ENCODE measurements around the gene BABAM2. TPM values are rescaled to one million over a fixed set of nuclear protein-coding genes. Genes with fewer than 3 reads are reported as not detected.

BABAM2 gene
- total and polyA plus RNA-seq, 4 donors, result 28.1 to 40.4 (median 37.0) TPM

- DNase-seq (ENCODE audit: low read depth in 4 of 6, low spot score in 6 of 6), result no peak
- 94% methylated on average over 2 of the region's 4 CpGs for WGBS (ENCODE audit: insufficient coverage)
- H3K27me3 ChIP-seq (ENCODE audit: control insufficient read depth, insufficient read depth, low read length), result no peaks in the 10 kb centered on the region
Observed at GRCh38 chr2:28188436-28188835, 297.9 kb downstream of the BABAM2 start.

GRCh38 chr2:28193630-28194403, 303.3 kb downstream of the BABAM2 start:
- DNase-seq (ENCODE audit: low read depth in 4 of 6, low spot score in 6 of 6), result no peak
- WGBS (ENCODE audit: insufficient coverage), result 79% methylated on average over 7 of the region's 10 CpGs
- no peaks in the 10 kb centered on the region for H3K36me3 ChIP-seq (ENCODE audit: control insufficient read depth, insufficient read depth, low read length)
- H3K9me3 ChIP-seq (ENCODE audit: control insufficient read depth, insufficient read depth, low read length), result no peaks in the 10 kb centered on the region
- no peak overlapping the region for H3K27ac ChIP-seq (ENCODE audit: low read depth, low read length)
- H3K4me3 ChIP-seq (ENCODE audit: low read depth, low read length), result no peak overlapping the region
- no peaks in the 10 kb centered on the region for H3K4me1 ChIP-seq (ENCODE audit: control insufficient read depth, insufficient read depth, low read length)
- H3K27me3 ChIP-seq (ENCODE audit: control insufficient read depth, insufficient read depth, low read length), result no peaks in the 10 kb centered on the region

More at GRCh38 chr2:28188436-28188835, 297.9 kb downstream of the BABAM2 start:
- H3K9me3 ChIP-seq (ENCODE audit: control insufficient read depth, insufficient read depth, low read length), result no peaks in the 10 kb centered on the region
- no peak overlapping the region for H3K4me3 ChIP-seq (ENCODE audit: low read depth, low read length)
- no peak overlapping the region for H3K27ac ChIP-seq (ENCODE audit: low read depth, low read length)
- H3K36me3 ChIP-seq (ENCODE audit: control insufficient read depth, insufficient read depth, low read length), result no peaks in the 10 kb centered on the region
- H3K4me1 ChIP-seq (ENCODE audit: control insufficient read depth, insufficient read depth, low read length), result no peaks in the 10 kb centered on the region

GRCh38 chr2:28199995-28200679, 309.6 kb downstream of the BABAM2 start:
- Histone ChIP-seq H3K36me3 (ENCODE audit: control insufficient read depth, insufficient read depth, low read length) (no peaks in the 10 kb centered on the region), H3K4me3 (ENCODE audit: low read depth, low read length) (no peak overlapping the region), H3K9me3 (ENCODE audit: control insufficient read depth, insufficient read depth, low read length) (no peaks in the 10 kb centered on the region), H3K27ac (ENCODE audit: low read depth, low read length) (no peak overlapping the region), H3K27me3 (ENCODE audit: control insufficient read depth, insufficient read depth, low read length) (no peaks in the 10 kb centered on the region), H3K4me1 (ENCODE audit: control insufficient read depth, insufficient read depth, low read length) (no peaks in the 10 kb centered on the region)
- peak in 1 of 6 donors; percentile 76 for DNase-seq (ENCODE audit: low read depth in 4 of 6, low spot score in 6 of 6)
- WGBS (ENCODE audit: insufficient coverage), result no CpG with 5 or more reads among the region's 2 CpGs

DNA sequence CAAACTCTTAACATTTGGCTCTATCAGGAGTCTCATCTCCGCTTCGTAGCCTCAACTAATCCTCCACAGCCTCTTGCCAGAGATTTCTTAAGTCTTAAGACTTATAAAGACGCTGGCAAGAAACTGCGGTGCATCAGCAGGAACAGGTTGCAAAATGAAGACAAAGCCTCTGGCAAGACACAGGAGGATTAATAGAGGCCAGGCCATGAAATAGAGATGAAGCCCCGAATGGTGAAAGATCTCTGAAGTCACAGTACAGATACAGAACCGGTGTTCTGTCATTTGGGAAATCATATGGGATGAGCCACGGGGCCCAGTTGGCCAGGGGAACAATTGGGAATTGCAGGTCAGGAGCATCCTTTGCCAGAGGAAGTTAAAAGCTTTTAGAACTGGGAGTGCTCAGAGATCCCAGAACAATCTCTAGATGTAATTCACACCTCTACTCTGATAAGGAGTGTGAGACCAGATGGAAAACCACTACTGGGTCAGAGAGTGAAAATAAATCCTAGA, 311.2 kb downstream of the BABAM2 start:
- Histone ChIP-seq H3K4me1 (ENCODE audit: control insufficient read depth, insufficient read depth, low read length) (peaks cover 3% of the 10 kb centered on the region), H3K27me3 (ENCODE audit: control insufficient read depth, insufficient read depth, low read length) (no peaks in the 10 kb centered on the region), H3K4me3 (ENCODE audit: low read depth, low read length) (no peak overlapping the region), H3K9me3 (ENCODE audit: control insufficient read depth, insufficient read depth, low read length) (no peaks in the 10 kb centered on the region), H3K36me3 (ENCODE audit: control insufficient read depth, insufficient read depth, low read length) (no peaks in the 10 kb centered on the region), H3K27ac (ENCODE audit: low read depth, low read length) (no peak overlapping the region)
- 70% methylated on average over 4 of the region's 7 CpGs for WGBS (ENCODE audit: insufficient coverage)
- no peak for DNase-seq (ENCODE audit: low read depth in 4 of 6, low spot score in 6 of 6)

DNA sequence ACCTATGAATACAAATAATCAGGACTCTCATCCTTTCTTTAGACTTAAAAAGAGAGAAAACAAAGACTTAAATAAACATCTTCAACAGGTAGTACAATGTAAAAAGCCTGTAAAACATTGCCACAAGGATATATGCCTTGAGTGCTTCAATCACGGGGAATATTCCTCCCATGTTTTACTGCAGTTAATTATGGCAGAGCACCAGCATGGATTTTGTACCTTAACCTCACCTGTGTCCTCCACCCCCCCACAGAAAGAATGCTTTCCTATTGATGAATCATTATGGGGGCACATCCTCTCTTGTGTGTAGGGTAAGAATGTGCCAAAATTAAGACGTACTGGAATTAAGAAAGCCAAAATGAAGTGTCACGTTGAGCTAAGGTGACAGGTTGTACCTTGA, 312.2 kb downstream of the BABAM2 start:
- Histone ChIP-seq H3K27me3 (ENCODE audit: control insufficient read depth, insufficient read depth, low read length) (no peaks in the 10 kb centered on the region), H3K36me3 (ENCODE audit: control insufficient read depth, insufficient read depth, low read length) (no peaks in the 10 kb centered on the region), H3K27ac (ENCODE audit: low read depth, low read length) (no peak overlapping the region), H3K4me1 (ENCODE audit: control insufficient read depth, insufficient read depth, low read length) (peaks cover 3% of the 10 kb centered on the region), H3K4me3 (ENCODE audit: low read depth, low read length) (no peak overlapping the region), H3K9me3 (ENCODE audit: control insufficient read depth, insufficient read depth, low read length) (no peaks in the 10 kb centered on the region)
- WGBS (ENCODE audit: insufficient coverage), result no CpG with 5 or more reads among the region's 3 CpGs
- DNase-seq (ENCODE audit: low read depth in 4 of 6, low spot score in 6 of 6), result no peak

- Histone ChIP-seq H3K4me1 (ENCODE audit: control insufficient read depth, insufficient read depth, low read length) (peaks cover 3% of the 10 kb centered on the region), H3K4me3 (ENCODE audit: low read depth, low read length) (no peak overlapping the region), H3K27me3 (ENCODE audit: control insufficient read depth, insufficient read depth, low read length) (no peaks in the 10 kb centered on the region), H3K27ac (ENCODE audit: low read depth, low read length) (no peak overlapping the region), H3K9me3 (ENCODE audit: control insufficient read depth, insufficient read depth, low read length) (no peaks in the 10 kb centered on the region), H3K36me3 (ENCODE audit: control insufficient read depth, insufficient read depth, low read length) (no peaks in the 10 kb centered on the region)
- 50% methylated on average over 2 of the region's 3 CpGs for WGBS (ENCODE audit: insufficient coverage)
- DNase-seq (ENCODE audit: low read depth in 4 of 6, low spot score in 6 of 6), result peak in 2 of 6 donors; percentile 22 to 42
Observed at GRCh38 chr2:28206762-28207161, 316.2 kb downstream of the BABAM2 start.

- Histone ChIP-seq H3K27ac (ENCODE audit: low read depth, low read length) (no peak overlapping the region), H3K9me3 (ENCODE audit: control insufficient read depth, insufficient read depth, low read length) (no peaks in the 10 kb centered on the region), H3K4me3 (ENCODE audit: low read depth, low read length) (no peak overlapping the region), H3K27me3 (ENCODE audit: control insufficient read depth, insufficient read depth, low read length) (no peaks in the 10 kb centered on the region), H3K4me1 (ENCODE audit: control insufficient read depth, insufficient read depth, low read length) (peaks cover 3% of the 10 kb centered on the region), H3K36me3 (ENCODE audit: control insufficient read depth, insufficient read depth, low read length) (no peaks in the 10 kb centered on the region)
- WGBS (ENCODE audit: insufficient coverage), result no CpG with 5 or more reads among the region's 3 CpGs
- DNase-seq (ENCODE audit: low read depth in 4 of 6, low spot score in 6 of 6), result no peak
Observed at GRCh38 chr2:28209261-28209691, 318.7 kb downstream of the BABAM2 start.

GRCh38 chr2:28209864-28210263, 319.3 kb downstream of the BABAM2 start:
- no peak for DNase-seq (ENCODE audit: low read depth in 4 of 6, low spot score in 6 of 6)
- no peak overlapping the region for H3K4me3 ChIP-seq (ENCODE audit: low read depth, low read length)
- H3K27ac ChIP-seq (ENCODE audit: low read depth, low read length), result no peak overlapping the region
- H3K9me3 ChIP-seq (ENCODE audit: control insufficient read depth, insufficient read depth, low read length), result no peaks in the 10 kb centered on the region
- H3K4me1 ChIP-seq (ENCODE audit: control insufficient read depth, insufficient read depth, low read length), result peaks cover 3% of the 10 kb centered on the region
- no peaks in the 10 kb centered on the region for H3K36me3 ChIP-seq (ENCODE audit: control insufficient read depth, insufficient read depth, low read length)
- no peaks in the 10 kb centered on the region for H3K27me3 ChIP-seq (ENCODE audit: control insufficient read depth, insufficient read depth, low read length)

- H3K36me3 ChIP-seq (ENCODE audit: control insufficient read depth, insufficient read depth, low read length), result no peaks in the 10 kb centered on the region
- H3K27me3 ChIP-seq (ENCODE audit: control insufficient read depth, insufficient read depth, low read length), result no peaks in the 10 kb centered on the region
- no peak overlapping the region for H3K27ac ChIP-seq (ENCODE audit: low read depth, low read length)
- no peaks in the 10 kb centered on the region for H3K9me3 ChIP-seq (ENCODE audit: control insufficient read depth, insufficient read depth, low read length)
- WGBS (ENCODE audit: insufficient coverage), result no CpG with 5 or more reads among the region's 1 CpG
- no peak for DNase-seq (ENCODE audit: low read depth in 4 of 6, low spot score in 6 of 6)
- peaks cover 3% of the 10 kb centered on the region for H3K4me1 ChIP-seq (ENCODE audit: control insufficient read depth, insufficient read depth, low read length)
- H3K4me3 ChIP-seq (ENCODE audit: low read depth, low read length), result no peak overlapping the region
Observed at GRCh38 chr2:28210535-28210934, 320.0 kb downstream of the BABAM2 start.
